ENCODE measurements around the gene ZBTB7B.

Gene ZBTB7B

DNA sequence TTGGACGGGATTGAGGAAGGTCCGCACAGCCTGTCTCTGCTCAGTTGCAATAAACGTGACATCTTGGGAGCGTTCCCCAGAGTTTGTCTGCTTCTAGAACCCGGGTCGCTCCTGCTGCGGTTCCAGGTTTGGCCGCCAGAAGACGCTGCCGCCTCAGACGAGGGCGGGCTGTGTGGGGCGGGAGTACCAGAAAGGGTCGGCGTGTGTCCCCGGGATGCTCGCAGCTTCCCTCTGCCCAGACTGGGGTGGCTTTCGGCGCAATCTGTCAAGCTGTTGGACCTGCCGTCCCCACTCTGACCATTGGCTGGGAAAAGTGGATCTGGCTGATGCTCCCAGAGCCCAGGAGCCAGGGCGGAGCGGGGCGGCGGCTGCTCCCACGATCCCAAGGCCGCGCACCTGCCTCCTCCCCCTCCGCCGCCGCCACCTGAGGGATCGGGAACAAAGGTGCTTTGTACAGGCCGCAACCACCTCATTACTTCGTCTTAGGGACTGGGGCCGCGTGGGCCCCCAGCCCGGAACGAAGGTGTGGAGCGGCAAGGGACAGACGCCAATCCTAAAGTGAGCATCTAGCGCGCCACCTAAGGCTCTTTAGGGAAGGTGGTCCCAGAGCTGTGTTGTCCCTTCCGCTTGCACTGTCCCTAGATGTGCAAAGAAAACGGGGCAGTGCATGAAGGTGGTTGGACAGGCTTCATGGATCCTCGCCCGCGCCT lies 60.3 kb downstream of the ZBTB7B start:
- H3K27ac ChIP-seq (replicated peaks; ENCODE audit: low read length): no peak overlapping the region
- H3K4me3 ChIP-seq (ENCODE audit: low read length in 2 of 2): peak overlapping the region; percentile 70 to 71
- DNase-seq (ENCODE audit: low spot score): peak; percentile 73
- no peaks in the 10 kb centered on the region for H3K27me3 ChIP-seq (ENCODE audit: control insufficient read depth in 3 of 3, insufficient read depth in 3 of 3, low read depth in 1 of 3, low read length in 3 of 3)
- H3K9ac ChIP-seq (ENCODE audit: low read depth, low read length, poor library complexity): peak overlapping the region; percentile 88
- H3K4ac ChIP-seq (ENCODE audit: low read length): no peak overlapping the region
- H3K9me3 ChIP-seq (replicated peaks in 1 of 2; ENCODE audit: control insufficient read depth in 2 of 2, insufficient read depth in 1 of 2, low read depth in 1 of 2, low read length in 2 of 2): no peaks in the 10 kb centered on the region
- no peak overlapping the region for H4K8ac ChIP-seq (ENCODE audit: low read depth, low read length)
- H3K23ac ChIP-seq (ENCODE audit: low read depth, low read length, poor library complexity): peak overlapping the region; percentile 83
- peaks cover 12 to 15% of the 10 kb centered on the region in 2 donors for H3K4me1 ChIP-seq (ENCODE audit: control insufficient read depth in 2 of 2, insufficient read depth in 1 of 2, low read depth in 1 of 2, low read length in 2 of 2)
- peaks cover 17 to 36% of the 10 kb centered on the region in 2 donors for H3K36me3 ChIP-seq (replicated peaks in 1 of 2; ENCODE audit: control insufficient read depth in 2 of 2, insufficient read depth in 2 of 2, low read length in 2 of 2)
- peak overlapping the region; percentile 91 for H2BK15ac ChIP-seq (ENCODE audit: low read length)
- H2BK5ac ChIP-seq (ENCODE audit: low read length): peak overlapping the region; percentile 88
- peak overlapping the region; percentile 93 for H2AK5ac ChIP-seq (ENCODE audit: low read depth, low read length)
- H3K4me2 ChIP-seq (ENCODE audit: insufficient read depth, low read length, poor library complexity, severe bottlenecking): peak overlapping the region; percentile 93
- H3K14ac ChIP-seq (ENCODE audit: low read length): peak overlapping the region; percentile 95
- H3K18ac ChIP-seq (ENCODE audit: low read length): peak overlapping the region; percentile 96
- H4K91ac ChIP-seq (ENCODE audit: low read depth, low read length, poor library complexity): no peak overlapping the region
- no CpG with 5 or more reads among the region's 46 CpGs for WGBS, 2 donors (ENCODE audit: extremely low coverage in 2 of 2, insufficient read length in 2 of 2, insufficient replicate concordance in 1 of 2)
- H2BK120ac ChIP-seq (ENCODE audit: low read depth, low read length): peak overlapping the region; percentile 64
- H2BK12ac ChIP-seq (ENCODE audit: low read length): peak overlapping the region; percentile 80
- H3K79me1 ChIP-seq (ENCODE audit: low read depth, low read length): peaks cover 8% of the 10 kb centered on the region
- peak overlapping the region; percentile 88 for H2AFZ ChIP-seq (ENCODE audit: low read length)

DNA sequence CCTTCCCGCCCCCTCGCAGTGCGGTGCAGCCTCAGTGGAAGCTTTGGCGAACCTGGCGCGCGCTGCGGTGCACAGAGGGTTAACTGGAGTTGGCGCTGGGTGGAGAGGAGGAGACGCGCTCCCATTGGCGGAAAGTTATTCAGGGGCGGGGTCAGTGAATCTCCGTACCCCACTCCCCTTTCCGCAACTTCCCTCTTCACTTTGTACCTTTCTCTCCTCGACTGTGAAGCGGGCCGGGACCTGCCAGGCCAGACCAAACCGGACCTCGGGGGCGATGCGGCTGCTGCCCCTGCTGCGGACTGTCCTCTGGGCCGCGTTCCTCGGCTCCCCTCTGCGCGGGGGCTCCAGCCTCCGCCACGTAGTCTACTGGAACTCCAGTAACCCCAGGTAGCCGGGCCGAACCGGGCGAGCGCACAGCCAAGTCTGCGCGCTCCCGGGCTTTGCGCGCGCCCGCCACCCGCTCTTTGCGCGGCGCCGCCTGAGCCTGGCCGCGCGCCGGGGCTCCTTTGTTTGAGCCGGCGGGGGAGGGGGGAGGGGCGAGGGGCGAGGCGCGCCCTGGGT lies 61.0 kb downstream of the ZBTB7B start, which contains the start of gene EFNA4:
Gene EFNA4 (plus strand): TSS at position 191 of the 561 bp plus-strand sequence. CDS start 84 bp downstream, at position 275.
- Histone ChIP-seq H3K14ac (ENCODE audit: low read length) (peak within 1 kb of the TSS; percentile 95), H3K4me2 (ENCODE audit: insufficient read depth, low read length, poor library complexity, severe bottlenecking) (peak within 1 kb of the TSS; percentile 93)
- WGBS, 2 donors (ENCODE audit: extremely low coverage in 2 of 2, insufficient read length in 2 of 2, insufficient replicate concordance in 1 of 2): no CpG with 5 or more reads among the region's 57 CpGs

DNA sequence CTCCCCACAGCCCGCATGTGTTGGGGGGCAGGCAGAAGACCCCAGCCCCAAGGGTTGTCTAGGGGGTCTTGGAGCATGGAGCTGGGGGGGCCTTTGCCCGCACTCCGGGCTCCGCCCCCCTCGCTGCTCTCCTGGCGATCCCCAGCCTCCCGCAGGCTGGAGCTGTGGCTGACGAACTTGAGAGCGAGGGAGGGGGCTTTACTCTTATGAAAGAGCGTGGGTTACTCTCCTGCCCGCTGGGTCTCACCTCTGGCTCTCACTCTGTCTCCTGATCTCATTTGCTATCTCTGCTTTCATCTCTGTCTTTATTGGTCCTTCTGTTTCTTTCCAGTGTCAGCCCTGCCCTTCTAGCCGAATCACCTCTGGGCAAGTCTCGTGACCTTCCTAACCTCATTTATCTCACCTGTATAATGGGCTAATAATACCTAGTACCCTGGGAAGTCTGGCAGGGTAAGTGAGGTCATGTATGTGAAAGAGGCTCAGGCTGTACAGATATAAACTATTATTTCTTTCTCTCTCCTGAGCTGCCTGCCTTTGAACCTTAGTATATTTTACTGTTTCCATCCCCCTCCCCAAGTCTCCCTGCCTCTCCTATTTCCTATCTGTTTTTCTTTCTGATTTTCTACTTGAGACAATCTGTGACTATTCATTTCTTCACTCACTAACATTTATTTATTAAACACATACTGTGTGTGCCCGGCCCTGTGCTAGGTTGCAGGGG lies 61.7 kb downstream of the ZBTB7B start:
- no peak overlapping the region for H4K91ac ChIP-seq (ENCODE audit: low read depth, low read length, poor library complexity)
- peak overlapping the region; percentile 92 for H3K18ac ChIP-seq (ENCODE audit: low read length)
- peak overlapping the region; percentile 96 for H3K27ac ChIP-seq (replicated peaks; ENCODE audit: low read length)
- no peak overlapping the region for H4K8ac ChIP-seq (ENCODE audit: low read depth, low read length)
- no peak overlapping the region for H2BK15ac ChIP-seq (ENCODE audit: low read length)
- no peaks in the 10 kb centered on the region for H3K9me3 ChIP-seq (replicated peaks in 1 of 2; ENCODE audit: control insufficient read depth in 2 of 2, insufficient read depth in 1 of 2, low read depth in 1 of 2, low read length in 2 of 2)
- H2AFZ ChIP-seq (ENCODE audit: low read length): peak overlapping the region; percentile 88
- no peaks in the 10 kb centered on the region for H3K27me3 ChIP-seq (ENCODE audit: control insufficient read depth in 3 of 3, insufficient read depth in 3 of 3, low read depth in 1 of 3, low read length in 3 of 3)
- DNase-seq (ENCODE audit: low spot score): peak; percentile 53
- no peak overlapping the region for H3K9ac ChIP-seq (ENCODE audit: low read depth, low read length, poor library complexity)
- no peak overlapping the region for H3K23ac ChIP-seq (ENCODE audit: low read depth, low read length, poor library complexity)
- H3K4me2 ChIP-seq (ENCODE audit: insufficient read depth, low read length, poor library complexity, severe bottlenecking): peak overlapping the region; percentile 72
- no peak overlapping the region for H3K4ac ChIP-seq (ENCODE audit: low read length)
- no peak overlapping the region for H2AK5ac ChIP-seq (ENCODE audit: low read depth, low read length)
- no CpG with 5 or more reads among the region's 14 CpGs for whole genome bisulfite sequencing, 2 donors (ENCODE audit: extremely low coverage in 2 of 2, insufficient read length in 2 of 2, insufficient replicate concordance in 1 of 2)
- no peak overlapping the region for H2BK120ac ChIP-seq (ENCODE audit: low read depth, low read length)
- H2BK12ac ChIP-seq (ENCODE audit: low read length): no peak overlapping the region
- H3K14ac ChIP-seq (ENCODE audit: low read length): no peak overlapping the region
- peak overlapping the region; percentile 96 for H2BK5ac ChIP-seq (ENCODE audit: low read length)
- peaks cover 8% of the 10 kb centered on the region for H3K79me1 ChIP-seq (ENCODE audit: low read depth, low read length)
- peak overlapping the region; percentile 70 to 90 for H3K4me3 ChIP-seq (ENCODE audit: low read length in 2 of 2)
- peaks cover 12 to 15% of the 10 kb centered on the region in 2 donors for H3K4me1 ChIP-seq (ENCODE audit: control insufficient read depth in 2 of 2, insufficient read depth in 1 of 2, low read depth in 1 of 2, low read length in 2 of 2)
- H3K36me3 ChIP-seq (replicated peaks in 1 of 2; ENCODE audit: control insufficient read depth in 2 of 2, insufficient read depth in 2 of 2, low read length in 2 of 2): peaks cover 15 to 42% of the 10 kb centered on the region in 2 donors

More for the DNA sequence above, 61.0 kb downstream of the ZBTB7B start, which contains the start of gene EFNA4:
- Histone ChIP-seq H2AFZ (ENCODE audit: low read length) (peak within 1 kb of the TSS; percentile 88), H4K8ac (ENCODE audit: low read depth, low read length) (peak within 1 kb of the TSS; percentile 27), H3K79me1 (ENCODE audit: low read depth, low read length) (peaks cover 8% of the 10 kb centered on the region), H3K23ac (ENCODE audit: low read depth, low read length, poor library complexity) (peak within 1 kb of the TSS; percentile 98), H2AK5ac (ENCODE audit: low read depth, low read length) (peak within 1 kb of the TSS; percentile 93), H4K91ac (ENCODE audit: low read depth, low read length, poor library complexity) (peak within 1 kb of the TSS; percentile 64), H2BK15ac (ENCODE audit: low read length) (peak within 1 kb of the TSS; percentile 91), H2BK12ac (ENCODE audit: low read length) (peak within 1 kb of the TSS; percentile 86), H3K27me3 (ENCODE audit: control insufficient read depth in 3 of 3, insufficient read depth in 3 of 3, low read depth in 1 of 3, low read length in 3 of 3) (no peaks in the 10 kb centered on the region), H3K36me3 (replicated peaks in 1 of 2; ENCODE audit: control insufficient read depth in 2 of 2, insufficient read depth in 2 of 2, low read length in 2 of 2) (peaks cover 11 to 36% of the 10 kb centered on the region in 2 donors), H3K18ac (ENCODE audit: low read length) (peak within 1 kb of the TSS; percentile 100), H3K9ac (ENCODE audit: low read depth, low read length, poor library complexity) (peak within 1 kb of the TSS; percentile 97), H3K9me3 (replicated peaks in 1 of 2; ENCODE audit: control insufficient read depth in 2 of 2, insufficient read depth in 1 of 2, low read depth in 1 of 2, low read length in 2 of 2) (no peaks in the 10 kb centered on the region), H3K4me1 (ENCODE audit: control insufficient read depth in 2 of 2, insufficient read depth in 1 of 2, low read depth in 1 of 2, low read length in 2 of 2) (peaks cover 12 to 15% of the 10 kb centered on the region in 2 donors), H3K4me3 (ENCODE audit: low read length in 2 of 2) (peak within 1 kb of the TSS; percentile 70 to 90), H2BK5ac (ENCODE audit: low read length) (peak within 1 kb of the TSS; percentile 96), H3K4ac (ENCODE audit: low read length) (no peak within 1 kb of the TSS), H2BK120ac (ENCODE audit: low read depth, low read length) (peak within 1 kb of the TSS; percentile 64), H3K27ac (replicated peaks; ENCODE audit: low read length) (peak within 1 kb of the TSS; percentile 96)
- DNase-seq (ENCODE audit: low spot score): peak; percentile 90

All from neuronal stem cell (in vitro differentiated cells).